HG03159 (cell line): Measurements from ENCODE around the gene MXD4.
A peak's percentile ranks its signal among the peaks of the same experiment; 100 is the strongest.

ENCODE experiments used
- ATAC-seq: cut with Tn5 transposase; IDR thresholded peaks from one replicate; pipeline ENCODE4 v1.9.1; 2021; ENCODE audit warnings: mild to moderate bottlenecking, moderate library complexity; ENCODE audit not compliant: unreplicated experiment

The MXD4 gene

GRCh38 chr4:2261853-2262144 is at the start of gene MXD4:
Gene MXD4 (minus strand): TSS chr4:2262109. CDS start chr4:2261980, 129 bp downstream.
- peak; percentile 3 for ATAC-seq

GRCh38 chr4:2306773-2307410 is 45.0 kb upstream of the MXD4 start:
- no peak for ATAC-seq

DNA sequence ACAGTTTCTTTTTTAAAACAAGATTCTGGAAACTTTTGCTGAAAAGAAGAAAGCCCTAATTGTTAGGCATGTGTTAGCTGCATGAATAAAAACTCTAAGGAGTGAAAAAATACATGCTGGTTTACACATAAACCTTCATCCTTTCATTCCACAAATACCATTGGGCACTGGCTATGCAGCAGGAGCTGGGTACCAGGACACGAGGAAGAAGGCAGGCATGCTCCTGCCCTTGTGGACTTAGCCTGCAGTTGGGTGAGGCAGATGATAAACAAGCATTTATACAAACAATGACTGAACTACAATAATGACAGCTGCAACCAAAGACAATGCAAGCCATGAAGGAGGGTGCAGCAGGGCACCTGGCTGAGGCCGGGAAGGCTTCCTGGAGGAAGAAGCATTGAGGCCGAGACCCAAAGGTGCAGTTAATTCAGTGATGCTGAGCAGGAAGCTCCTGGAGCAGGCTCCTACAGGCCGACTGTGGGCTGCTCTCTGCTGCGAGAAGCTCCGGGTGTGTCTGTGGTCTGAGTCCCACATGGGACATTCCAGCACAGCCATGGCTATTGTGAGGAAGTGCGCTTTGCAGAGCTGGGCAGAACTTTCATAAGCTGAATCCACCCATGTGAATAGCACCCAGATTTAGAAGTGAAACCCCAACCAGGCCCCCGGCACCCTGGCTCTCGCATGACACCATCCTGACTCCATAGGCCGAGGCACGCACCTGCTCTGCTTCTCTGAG is 44.0 kb upstream of the MXD4 start:
- ATAC-seq: no peak

DNA sequence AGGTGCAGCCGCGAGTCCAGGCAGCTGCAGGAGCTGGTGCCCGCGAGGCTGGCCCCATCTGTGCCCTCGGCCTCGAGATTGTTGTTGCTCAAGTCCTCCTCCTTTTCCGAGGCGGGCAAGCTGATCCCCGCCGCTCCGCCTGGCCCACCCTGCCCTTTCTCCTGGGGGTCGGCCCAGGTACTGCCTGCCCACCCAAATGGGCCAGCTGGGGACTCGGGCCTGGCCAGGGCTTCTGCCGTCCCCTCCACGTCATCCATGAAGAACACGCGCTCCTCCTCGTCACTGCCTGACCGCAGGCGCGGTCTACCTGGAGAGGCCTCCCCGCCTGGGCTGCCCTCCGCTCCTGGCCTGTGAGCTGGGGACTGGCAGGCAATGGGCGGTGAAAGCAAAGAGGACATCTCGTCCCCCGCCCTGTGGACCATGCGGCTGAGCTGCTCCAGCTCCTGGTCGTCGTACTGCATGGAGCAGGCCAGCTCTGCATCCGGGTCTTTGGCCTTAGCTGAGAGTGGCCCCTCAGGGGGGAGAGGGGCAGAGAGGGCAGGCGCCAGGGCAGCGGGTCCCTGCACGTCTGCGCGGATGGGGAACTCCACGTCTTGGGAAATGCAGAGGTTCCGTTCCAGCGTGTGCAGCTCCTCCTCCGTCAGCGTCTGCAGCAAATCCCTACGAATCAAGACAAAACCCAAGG is 43.1 kb upstream of the MXD4 start:
- ATAC-seq: no peak

DNA sequence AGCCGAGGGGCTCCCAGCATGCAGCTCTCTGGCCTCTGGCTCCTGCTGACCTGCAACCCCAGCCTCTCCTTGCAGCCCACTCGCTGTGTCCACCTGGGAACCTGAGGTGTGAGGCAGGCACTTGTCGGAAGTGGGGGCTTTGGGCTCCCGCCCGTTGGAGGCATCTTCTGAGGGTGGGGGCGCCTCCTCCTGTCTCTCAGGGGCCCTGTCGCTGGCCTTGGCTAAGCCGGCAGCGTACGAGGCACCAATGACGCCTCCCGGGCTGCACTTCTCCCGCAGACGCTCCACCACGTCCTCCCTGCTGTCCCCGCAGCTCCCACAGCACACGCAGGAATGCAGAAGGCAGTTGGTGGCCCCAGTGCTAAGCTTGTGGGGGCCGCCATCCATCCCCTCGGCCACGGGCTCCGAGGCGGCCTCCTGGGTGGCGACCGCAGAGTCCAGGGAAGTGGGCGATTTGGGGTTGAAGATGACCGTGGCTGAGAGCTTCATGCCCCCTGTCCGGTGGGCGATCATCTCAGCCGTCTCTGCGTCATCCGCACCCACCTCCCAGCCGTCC is 42.5 kb upstream of the MXD4 start:
- no peak for ATAC-seq

DNA sequence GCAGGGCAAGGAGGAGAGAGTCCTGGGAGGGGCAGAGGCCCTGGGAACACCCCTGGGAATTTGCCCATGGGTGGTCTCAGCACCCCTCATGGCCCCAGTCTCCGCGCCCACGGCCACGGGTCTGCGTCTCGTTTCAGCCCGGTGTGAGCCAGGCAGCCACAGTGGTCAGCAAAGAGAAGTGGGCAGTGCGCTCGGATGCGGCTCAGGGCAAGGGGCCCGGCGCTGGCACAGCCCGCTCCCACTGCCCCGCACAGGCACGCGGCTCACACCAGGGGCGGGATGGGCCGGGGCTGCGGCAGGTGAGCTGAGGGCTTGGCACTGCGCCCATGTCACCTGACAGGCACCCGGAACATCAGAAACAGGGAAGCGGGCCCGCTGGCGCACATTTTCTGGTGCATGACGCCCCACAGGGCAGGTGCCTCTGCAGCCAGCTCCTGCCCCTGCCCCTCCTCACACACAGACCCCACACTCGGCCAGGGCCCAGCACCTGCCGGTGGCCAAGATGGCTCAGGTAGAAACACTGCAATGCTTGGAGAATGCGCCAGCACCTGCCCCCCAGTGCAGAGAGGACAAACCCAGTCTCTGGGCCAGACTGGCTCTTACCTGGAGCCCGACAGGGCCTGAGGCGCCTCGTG is 41.9 kb upstream of the MXD4 start:
- ATAC-seq: no peak

GRCh38 chr4:2303121-2303685 is 41.3 kb upstream of the MXD4 start:
- no peak for ATAC-seq

DNA sequence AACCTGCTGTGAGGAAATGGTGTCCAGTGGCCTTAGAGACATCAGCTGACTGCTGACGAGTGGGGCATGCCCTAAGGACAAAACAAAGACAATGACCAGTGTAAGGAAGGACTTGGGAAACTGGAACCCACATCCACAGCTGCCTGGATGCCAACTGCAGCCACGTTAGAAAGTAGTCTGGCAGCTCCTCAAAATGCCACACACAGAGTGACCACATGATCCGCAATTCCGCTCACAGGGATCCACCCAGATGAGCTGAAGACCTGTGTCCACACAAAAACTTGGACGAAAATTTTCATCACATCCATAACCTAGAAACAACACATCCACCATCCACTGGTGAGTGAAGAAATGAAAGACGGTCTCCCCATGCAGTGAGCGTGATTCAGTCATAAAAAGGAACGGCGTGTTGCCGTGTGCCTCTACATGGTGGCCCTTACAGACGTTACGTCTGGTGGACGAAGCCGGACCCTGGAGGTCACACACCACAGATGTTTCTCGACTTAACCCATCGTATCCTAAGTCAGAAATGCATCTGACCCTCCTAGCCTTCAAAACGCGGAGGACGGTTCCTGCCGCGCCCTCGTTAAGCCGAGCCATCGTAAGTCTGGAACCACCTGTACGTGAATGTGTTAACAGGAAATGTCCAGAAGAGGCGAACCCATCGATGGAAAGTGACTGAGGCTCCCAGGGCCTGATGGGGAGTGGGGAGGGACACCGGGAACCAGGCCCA is 40.6 kb upstream of the MXD4 start:
- no peak for ATAC-seq

- no peak for ATAC-seq
Observed at GRCh38 chr4:2301806-2302205, 39.9 kb upstream of the MXD4 start.

GRCh38 chr4:2301225-2301642 is 39.3 kb upstream of the MXD4 start:
- no peak for ATAC-seq

GRCh38 chr4:2300431-2301224 is 38.7 kb upstream of the MXD4 start:
- ATAC-seq: no peak

DNA sequence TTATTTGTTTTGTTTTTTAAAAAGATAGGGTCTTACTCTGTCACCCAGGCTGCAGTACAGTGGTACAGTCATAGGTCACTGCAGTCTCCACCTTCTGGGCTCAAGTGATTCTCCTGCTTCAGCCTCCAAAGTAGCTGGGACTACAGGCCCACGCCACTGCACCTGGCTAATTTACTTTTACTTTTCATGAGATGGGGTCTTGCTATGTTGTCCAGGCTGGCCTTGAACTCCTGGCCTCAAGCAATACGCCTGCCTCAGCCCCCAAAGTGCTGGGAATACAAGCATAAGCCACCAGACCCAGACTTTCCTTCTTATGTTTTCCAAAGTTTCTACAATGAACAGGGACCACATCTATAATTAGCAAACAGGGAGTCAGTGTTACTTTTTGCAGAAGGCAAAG is 37.9 kb upstream of the MXD4 start:
- no peak for ATAC-seq

- ATAC-seq: no peak
Observed at GRCh38 chr4:2298532-2298991, 36.7 kb upstream of the MXD4 start.

DNA sequence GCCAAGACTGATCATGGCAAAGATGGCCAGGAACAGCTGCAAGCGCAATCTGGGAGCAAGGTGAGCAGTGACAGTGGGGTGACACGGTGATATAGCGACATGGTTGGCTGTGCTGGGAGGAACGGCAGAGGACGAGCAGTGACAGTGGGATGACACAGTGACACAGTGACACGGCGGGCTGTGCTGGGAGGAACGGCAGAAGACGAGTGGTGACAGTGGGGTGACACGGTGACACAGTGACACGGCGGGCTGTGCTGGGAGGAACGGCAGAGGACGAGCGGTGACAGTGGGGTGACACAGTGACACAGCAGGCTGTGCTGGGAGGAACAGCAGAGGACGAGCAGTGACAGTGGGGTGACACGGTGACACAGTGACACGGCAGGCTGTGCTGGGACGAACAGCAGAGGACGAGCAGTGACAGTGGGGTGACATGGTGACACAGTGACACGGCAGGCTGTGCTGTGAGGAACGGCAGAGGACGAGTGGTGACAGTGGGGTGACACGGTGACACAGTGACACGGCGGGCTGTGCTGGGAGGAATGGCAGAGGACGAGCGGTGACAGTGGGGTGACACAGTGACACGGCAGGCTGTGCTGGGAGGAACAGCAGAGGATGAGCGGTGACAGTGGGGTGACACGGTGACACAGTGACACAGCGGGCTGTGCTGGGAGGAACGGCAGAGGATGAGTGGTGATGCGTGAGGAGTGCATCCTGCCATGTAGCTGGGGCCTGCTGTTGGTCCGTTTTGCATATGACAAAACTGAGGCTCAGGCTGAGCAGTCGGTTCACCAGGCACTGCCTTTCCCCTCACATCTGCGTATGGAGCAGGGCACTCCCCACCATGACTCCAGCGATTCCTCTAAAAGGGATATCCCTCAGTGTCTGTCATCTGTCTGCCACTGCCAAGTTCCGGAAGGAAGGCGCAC is 36.0 kb upstream of the MXD4 start:
- no peak for ATAC-seq

DNA sequence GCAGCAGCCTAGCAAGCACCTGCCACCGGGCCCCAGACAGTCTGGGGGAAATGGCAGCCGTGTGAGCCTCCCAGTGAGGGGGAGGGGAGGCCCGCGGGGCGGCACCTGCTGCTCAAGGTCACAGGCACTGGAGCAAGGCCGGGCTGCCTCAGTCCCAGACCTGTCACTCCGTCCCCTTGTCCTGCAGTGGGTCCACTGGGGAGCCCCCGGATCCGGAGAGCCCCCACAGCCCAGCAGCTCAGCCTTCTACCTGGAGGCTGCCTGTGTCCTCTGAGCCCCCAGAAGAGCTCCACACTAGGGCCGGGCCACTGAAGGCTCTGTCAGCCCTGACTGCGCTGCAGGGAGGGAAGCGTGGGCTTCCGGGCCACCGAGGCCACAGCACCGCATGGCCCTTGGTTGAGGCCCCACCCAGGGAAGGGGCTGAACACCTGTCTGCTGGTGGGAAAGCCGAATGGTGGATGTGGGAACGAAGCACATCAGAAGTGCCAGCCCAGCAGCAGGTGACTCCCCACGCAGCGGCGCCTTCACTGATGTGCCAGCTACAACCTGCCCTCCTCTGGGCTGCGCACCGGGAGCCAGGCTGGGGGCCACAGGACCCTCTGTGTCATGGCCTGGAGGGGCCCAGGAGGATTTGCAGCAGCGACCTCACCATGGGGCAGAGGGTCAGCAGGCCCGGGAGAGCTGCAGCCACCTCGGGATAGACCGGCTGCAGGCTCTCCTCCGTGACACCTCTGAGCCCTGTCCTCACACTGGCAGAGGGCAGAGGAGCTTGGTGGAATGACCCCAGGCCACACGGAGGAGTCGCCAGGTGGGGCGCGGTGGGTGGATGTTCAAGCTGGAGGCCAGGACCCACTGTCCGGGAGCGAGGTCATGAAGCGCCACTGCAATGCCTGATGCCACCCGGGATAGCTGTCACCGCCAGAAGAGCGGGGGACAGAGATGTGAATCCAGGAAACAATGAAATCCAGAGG is 35.0 kb upstream of the MXD4 start:
- no peak for ATAC-seq

DNA sequence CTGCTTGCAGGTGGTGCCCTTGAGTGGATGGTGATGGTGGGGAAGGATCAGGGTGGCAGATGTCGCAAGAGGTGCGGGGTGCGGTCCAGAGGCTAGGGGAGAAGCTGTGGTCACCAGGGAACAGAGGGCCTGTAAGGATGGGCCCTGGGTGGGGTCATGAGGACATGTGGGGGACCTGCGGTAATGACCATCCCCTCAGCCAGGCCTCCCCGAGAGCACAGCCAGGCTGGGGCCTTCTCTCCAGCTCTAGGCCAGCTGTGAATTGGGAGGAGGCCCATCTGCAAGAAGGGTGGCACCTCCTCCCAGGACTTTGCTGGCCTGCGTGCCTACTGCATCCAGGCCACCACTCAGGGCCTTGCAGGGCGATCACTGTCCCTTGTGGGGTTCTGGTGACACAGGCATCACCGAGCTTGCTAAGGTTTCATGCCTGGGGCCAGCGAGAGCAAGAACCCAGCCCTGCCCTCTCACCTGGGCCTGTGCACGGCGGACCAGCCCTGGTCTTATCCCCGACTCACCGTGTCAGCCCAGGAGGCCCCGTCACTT is 34.1 kb upstream of the MXD4 start:
- no peak for ATAC-seq

GRCh38 chr4:2295500-2295899 is 33.6 kb upstream of the MXD4 start:
- ATAC-seq: no peak
